H1 (cell line): ENCODE data around the gene MEFV. TPM values are rescaled to one million over a fixed set of nuclear protein-coding genes. Genes with fewer than 3 reads are reported as not detected.

Experiments used
- CTCF ChIA-PET: fragments of 300-600 bp; sonication (Branson Sonifier 250); formaldehyde crosslinking; loops from one replicate; lab custom pipeline; 2021; ENCODE audit not compliant: partially characterized antibody; lab: Charles Lee
- POLR2A ChIA-PET: fragments of 300-600 bp; sonication (Branson Sonifier 250); formaldehyde crosslinking; loops from one replicate; lab custom pipeline; 2021; ENCODE audit warnings: inconsistent platforms; ENCODE audit not compliant: partially characterized antibody; lab: Charles Lee
- DNase-seq, 2 experiments: peaks; one replicate each; pipeline versions ENCODE4 v3.0.0 to v3.0.0-alpha.2; 2010 to 2022; ENCODE audit warnings: low spot score in 2 of 2, low read depth in 1 of 2, mixed read lengths in 1 of 2
- FAIRE-seq: peaks from 2 replicates; lab custom pipeline; 2011; peaks lifted over from hg19 to GRCh38; lab: Jason Lieb, UNC
- H2AFZ ChIP-seq: 2 replicates; pipeline ENCODE4 v1.8.1; 2012; ENCODE audit warnings: low read length, inconsistent platforms
- H2AK5ac ChIP-seq: 2 replicates; pipeline ENCODE4 v1.6.1; 2013; ENCODE audit warnings: low read depth, low read length
- H2BK120ac ChIP-seq: replicated peaks from 2 replicates; pipeline ENCODE3; 2013; ENCODE audit warnings: low read depth, low read length, inconsistent platforms
- H2BK12ac ChIP-seq: 2 replicates; pipeline ENCODE4 v1.6.1; 2013; ENCODE audit warnings: low read depth, low read length
- H2BK15ac ChIP-seq: 2 replicates; pipeline ENCODE4 v1.6.1; 2013; ENCODE audit warnings: low read length
- H2BK20ac ChIP-seq: 2 replicates; pipeline ENCODE4 v1.6.1; 2013; ENCODE audit warnings: low read length
- H2BK5ac ChIP-seq: 2 replicates; pipeline ENCODE4 v1.6.1; 2013; ENCODE audit warnings: low read depth, low read length
- H3K14ac ChIP-seq: 2 replicates; pipeline ENCODE4 v1.6.1; 2013; ENCODE audit warnings: inconsistent platforms; ENCODE audit not compliant: insufficient read length
- H3K18ac ChIP-seq: 2 replicates; pipeline ENCODE4 v1.6.1; 2013; ENCODE audit warnings: low read length; ENCODE audit errors: extremely low read depth
- H3K23ac ChIP-seq: 2 replicates; pipeline ENCODE4 v1.6.1; 2013; ENCODE audit warnings: inconsistent platforms; ENCODE audit not compliant: insufficient read length
- H3K23me2 ChIP-seq: 2 replicates; pipeline ENCODE4 v1.6.1; 2013; ENCODE audit warnings: low read depth, low read length
- H3K27ac ChIP-seq: 2 replicates; pipeline ENCODE4 v1.6.1; 2011; ENCODE audit warnings: low read depth, low read length, inconsistent platforms
- H3K27me3 ChIP-seq, 4 experiments: replicated peaks in 1 of 4; 1 replicate in 1 of 4; 2 replicates in 3 of 4; pipeline versions ENCODE4 v1.6.1 to v1.8.1; 2011 to 2013; ENCODE audit warnings: low read length in 3 of 4, mild to moderate bottlenecking in 3 of 4, inconsistent platforms in 2 of 4, mixed read lengths in 2 of 4, moderate library complexity in 1 of 4; ENCODE audit not compliant: control insufficient read depth in 3 of 4, insufficient read depth in 3 of 4; ENCODE audit errors: extremely low read depth in 1 of 4
- H3K36me3 ChIP-seq, 4 experiments: 2 replicates each; pipeline versions ENCODE4 v1.6.1 to v1.8.1; 2011 to 2013; ENCODE audit warnings: mild to moderate bottlenecking in 4 of 4, low read length in 3 of 4, moderate library complexity in 2 of 4, control low read depth in 1 of 4, inconsistent platforms in 1 of 4; ENCODE audit not compliant: insufficient read depth in 4 of 4, control insufficient read depth in 2 of 4
- H3K4ac ChIP-seq: replicated peaks from 2 replicates; pipeline ENCODE3; 2013; ENCODE audit warnings: low read length, low read depth, mixed read lengths, inconsistent platforms; ENCODE audit not compliant: insufficient read length
- H3K4me1 ChIP-seq, 4 experiments: replicated peaks in 1 of 4; 1 replicate in 1 of 4; 2 replicates in 3 of 4; pipeline versions ENCODE4 v1.6.1 to v1.8.1; 2011 to 2013; ENCODE audit warnings: low read length in 3 of 4, inconsistent platforms in 2 of 4, mixed read lengths in 1 of 4; ENCODE audit not compliant: insufficient read depth in 4 of 4, control insufficient read depth in 3 of 4
- H3K4me2 ChIP-seq, 2 experiments: 2 replicates each; pipeline versions ENCODE4 v1.6.1 to v1.8.1; 2011 to 2013; ENCODE audit warnings: low read depth in 2 of 2, low read length in 2 of 2, control low read depth in 1 of 2, inconsistent platforms in 1 of 2, mild to moderate bottlenecking in 1 of 2; ENCODE audit not compliant: insufficient read depth in 1 of 2
- H3K4me3 ChIP-seq, 4 experiments: fragments of 200-600, 300-600 bp in 1 of 4; sonication (generic), shearing (Covaris generic), sonication (Bioruptor Twin) in 1 of 4; 2 replicates each; pipeline versions ENCODE4 v1.5.1 to v1.8.1; 2011 to 2016; ENCODE audit warnings: low read length in 4 of 4, low read depth in 3 of 4, control low read depth in 2 of 4, inconsistent platforms in 2 of 4, mild to moderate bottlenecking in 2 of 4, mixed read lengths in 1 of 4, moderate library complexity in 1 of 4; ENCODE audit not compliant: insufficient read depth in 2 of 4; ENCODE audit errors: extremely low read depth in 1 of 4
- H3K56ac ChIP-seq: replicated peaks from 2 replicates; pipeline ENCODE3; 2013; ENCODE audit warnings: low read depth, mild to moderate bottlenecking, mixed read lengths, low read length, inconsistent platforms; ENCODE audit not compliant: insufficient read length
- H3K79me1 ChIP-seq: 2 replicates; pipeline ENCODE4 v1.6.1; 2013; ENCODE audit warnings: low read depth, low read length, control low read depth
- H3K79me2 ChIP-seq, 2 experiments: 2 replicates each; pipeline versions ENCODE4 v1.6.1 to v1.8.1; 2012 to 2013; ENCODE audit warnings: low read length in 2 of 2, mild to moderate bottlenecking in 2 of 2, inconsistent platforms in 1 of 2; ENCODE audit not compliant: insufficient read depth in 2 of 2, control insufficient read depth in 1 of 2
- H3K9ac ChIP-seq, 4 experiments: replicated peaks in 1 of 4; 1 replicate in 1 of 4; 2 replicates in 3 of 4; pipeline versions ENCODE4 v1.6.1 to v1.8.1; 2011 to 2013; ENCODE audit warnings: low read depth in 3 of 4, low read length in 3 of 4, control low read depth in 2 of 4, mild to moderate bottlenecking in 2 of 4, moderate library complexity in 2 of 4, inconsistent platforms in 1 of 4; ENCODE audit errors: extremely low read depth in 1 of 4
- H3K9me3 ChIP-seq, 2 experiments: 2 replicates each; pipeline versions ENCODE4 v1.6.1 to v1.8.1; 2012 to 2013; ENCODE audit warnings: mild to moderate bottlenecking in 2 of 2, moderate library complexity in 2 of 2, control low read depth in 1 of 2, inconsistent platforms in 1 of 2, low read depth in 1 of 2, low read length in 1 of 2, mixed read lengths in 1 of 2; ENCODE audit not compliant: insufficient read depth in 2 of 2
- H4K20me1 ChIP-seq, 2 experiments: replicated peaks in 1 of 2; 2 replicates each; pipeline versions ENCODE3 to v1.8.1; 2011 to 2013; ENCODE audit warnings: inconsistent platforms in 2 of 2, low read length in 2 of 2, mild to moderate bottlenecking in 1 of 2; ENCODE audit not compliant: insufficient read depth in 2 of 2, control insufficient read depth in 1 of 2
- H4K5ac ChIP-seq: 2 replicates; pipeline ENCODE4 v1.6.1; 2013; ENCODE audit warnings: low read length, low read depth, mixed read lengths, inconsistent platforms; ENCODE audit not compliant: insufficient read length
- H4K8ac ChIP-seq: 2 replicates; pipeline ENCODE4 v1.8.0; 2013; ENCODE audit warnings: mild to moderate bottlenecking, moderate library complexity, low read length, inconsistent platforms; ENCODE audit not compliant: insufficient read depth; ENCODE audit errors: extremely low read depth
- H4K91ac ChIP-seq: replicated peaks from 2 replicates; pipeline ENCODE3; 2013; ENCODE audit warnings: low read length, mixed read lengths, inconsistent platforms; ENCODE audit not compliant: insufficient read length
- WGBS, 2 experiments: shearing (Covaris generic) in 1 of 2; methylation state at CpG; one replicate each; pipeline versions ENCODE4 v1.1.6 to v1.1.7; 2013 to 2015; ENCODE audit warnings: low lambda C conversion rate in 2 of 2, mixed read lengths in 2 of 2, inconsistent platforms in 1 of 2, low coverage in 1 of 2, missing lambda C conversion rate in 1 of 2; ENCODE audit not compliant: insufficient replicate concordance in 2 of 2, insufficient coverage in 1 of 2, insufficient read length in 1 of 2; ENCODE audit errors: extremely low coverage in 1 of 2, missing lambda C conversion rate in 1 of 2; 5-methylcytosine and 5-hydroxymethylcytosine counted together
- polyA plus RNA-seq, 7 experiments: library from polyadenylated mRNA; depleted of rRNA in 3 of 7; stranded (reverse) in 5 of 7; unstranded in 2 of 7; fragments of >200 nt in 5 of 7; fragments of 200-250 nt in 2 of 7; gene quantifications; 1 replicate in 5 of 7; 2 replicates in 1 of 7; 4 replicates in 1 of 7; pipeline versions ENCODE4 v1.2.1 to v1.2.3, GENCODE V29; 2011 to 2013; ENCODE audit warnings: missing spikeins in 2 of 7, mixed read lengths in 2 of 7
- total RNA-seq: library from RNA; stranded (reverse); fragmentation: NEBNext Ultra II Directional; extraction: Animal tissue kit (Norgen Biotek cat#: 25700); gene quantifications from 2 replicates; pipeline ENCODE4 v1.2.1, GENCODE V29; 2021

Gene MEFV
- total and polyA plus RNA-seq, 2 of the 8 experiments (the other 6 are each of a cell fraction or from before 2014, with no cell fraction given) = 0.03 TPM; not detected in 1

GRCh38 chr16:3276679-3277078 is 20.2 kb upstream of the MEFV start:
- no peak overlapping the region for H2AFZ ChIP-seq
- FAIRE-seq (no peak), DNase-seq (no peak)
- no peaks in the 10 kb centered on the region for H4K20me1 ChIP-seq
- H3K14ac ChIP-seq = no peak overlapping the region
- H3K23ac ChIP-seq = no peak overlapping the region
- CTCF ChIA-PET = interaction anchor here (0.6 to 2.5 kb wide), 3 partner anchors 9 to 204 kb away, joined by 3 to 24 read pairs (median 4); no protein-coding TSS in a partner anchor
- H2BK15ac ChIP-seq = no peak overlapping the region
- H3K36me3 ChIP-seq = no peaks in the 10 kb centered on the region
- no peak overlapping the region for H3K56ac ChIP-seq
- H3K4ac ChIP-seq = no peak overlapping the region
- H3K18ac ChIP-seq = no peak overlapping the region
- H3K4me2 ChIP-seq = no peak overlapping the region
- H2AK5ac ChIP-seq = no peak overlapping the region
- H4K5ac ChIP-seq = no peak overlapping the region
- 85% methylated on average over 5 of the region's 5 CpGs; no CpG with 5 or more reads in 1 of the 2 experiments for WGBS, 2 experiments
- H3K23me2 ChIP-seq = no peaks in the 10 kb centered on the region; the same call in 1 of the 2 replicates
- H4K8ac ChIP-seq = no peak overlapping the region
- H2BK12ac ChIP-seq = no peak overlapping the region
- no peaks in the 10 kb centered on the region for H3K79me1 ChIP-seq
- no peaks in the 10 kb centered on the region; a peak in 1 of 7 replicates for H3K27me3 ChIP-seq
- POLR2A ChIA-PET = interaction anchor here (0.6 to 1.7 kb wide), 3 partner anchors 9 to 133 kb away, joined by 5 to 6 read pairs (median 5); no protein-coding TSS in a partner anchor
- no peak overlapping the region for H3K27ac ChIP-seq
- H4K91ac ChIP-seq = no peak overlapping the region
- no peak overlapping the region for H2BK20ac ChIP-seq
- no peak overlapping the region for H3K4me3 ChIP-seq
- no peaks in the 10 kb centered on the region for H3K4me1 ChIP-seq
- peaks cover 0 to 3% of the 10 kb centered on the region in 2 experiments; a peak in 1 of 4 replicates for H3K9me3 ChIP-seq
- H3K79me2 ChIP-seq = no peaks in the 10 kb centered on the region
- H2BK5ac ChIP-seq = no peak overlapping the region
- no peak overlapping the region for H3K9ac ChIP-seq
- no peak overlapping the region for H2BK120ac ChIP-seq
